ENCODE measurements around the gene ETV1.

ETV1 gene

GRCh38 chr7:14020339-14020900 lies 31.0 kb upstream of the ETV1 start:
- Histone ChIP-seq H3K56ac (ENCODE audit: low read length) (no peak overlapping the region), H3K27ac (ENCODE audit: low read depth, low read length) (no peak overlapping the region), H3K9ac (ENCODE audit: low read length) (no peak overlapping the region), H2BK120ac (ENCODE audit: low read depth, low read length) (no peak overlapping the region), H2BK15ac (replicated peaks; ENCODE audit: low read depth) (no peak overlapping the region), H3K79me1 (ENCODE audit: low read length) (no peaks in the 10 kb centered on the region), H4K5ac (ENCODE audit: low read length) (no peak overlapping the region), H3K4me1 (ENCODE audit: control insufficient read depth, low read depth, low read length) (no peaks in the 10 kb centered on the region), H2AK5ac (ENCODE audit: low read length) (no peak overlapping the region), H3K23ac (ENCODE audit: low read length) (no peak overlapping the region), H3K36me3 (ENCODE audit: control insufficient read depth, insufficient read depth, low read length) (no peaks in the 10 kb centered on the region), H3K4ac (ENCODE audit: low read depth, low read length) (no peak overlapping the region), H3K4me3 (ENCODE audit: low read length) (no peak overlapping the region), H4K8ac (ENCODE audit: low read depth, low read length) (no peak overlapping the region), H3K79me2 (ENCODE audit: control insufficient read depth, insufficient read depth, low read length) (no peaks in the 10 kb centered on the region), H3K18ac (ENCODE audit: low read length) (no peak overlapping the region), H3K27me3 (ENCODE audit: insufficient read depth, low read length, poor library complexity) (no peaks in the 10 kb centered on the region), H2BK5ac (ENCODE audit: low read length) (no peak overlapping the region), H3K4me2 (ENCODE audit: low read length) (no peak overlapping the region)
- no peak for DNase-seq
- no CpG with 5 or more reads among the region's 2 CpGs for WGBS (ENCODE audit: extremely low coverage, insufficient coverage, low lambda C conversion rate)

GRCh38 chr7:14018751-14019150 lies 29.3 kb upstream of the ETV1 start:
- Histone ChIP-seq H3K27ac (ENCODE audit: low read depth, low read length) (no peak overlapping the region), H3K4ac (ENCODE audit: low read depth, low read length) (no peak overlapping the region), H3K36me3 (ENCODE audit: control insufficient read depth, insufficient read depth, low read length) (no peaks in the 10 kb centered on the region), H3K9ac (ENCODE audit: low read length) (no peak overlapping the region), H3K4me2 (ENCODE audit: low read length) (no peak overlapping the region), H3K79me1 (ENCODE audit: low read length) (no peaks in the 10 kb centered on the region), H4K5ac (ENCODE audit: low read length) (no peak overlapping the region), H3K23ac (ENCODE audit: low read length) (no peak overlapping the region), H2BK5ac (ENCODE audit: low read length) (no peak overlapping the region), H3K56ac (ENCODE audit: low read length) (no peak overlapping the region), H3K79me2 (ENCODE audit: control insufficient read depth, insufficient read depth, low read length) (no peaks in the 10 kb centered on the region), H2BK15ac (replicated peaks; ENCODE audit: low read depth) (no peak overlapping the region), H2BK120ac (ENCODE audit: low read depth, low read length) (no peak overlapping the region), H2AK5ac (ENCODE audit: low read length) (no peak overlapping the region), H3K27me3 (ENCODE audit: insufficient read depth, low read length, poor library complexity) (no peaks in the 10 kb centered on the region), H3K4me1 (ENCODE audit: control insufficient read depth, low read depth, low read length) (no peaks in the 10 kb centered on the region), H4K8ac (ENCODE audit: low read depth, low read length) (no peak overlapping the region), H3K18ac (ENCODE audit: low read length) (no peak overlapping the region), H3K4me3 (ENCODE audit: low read length) (no peak overlapping the region)
- no peak for DNase-seq
- no CpG with 5 or more reads among the region's 5 CpGs for WGBS (ENCODE audit: extremely low coverage, insufficient coverage, low lambda C conversion rate)

DNA sequence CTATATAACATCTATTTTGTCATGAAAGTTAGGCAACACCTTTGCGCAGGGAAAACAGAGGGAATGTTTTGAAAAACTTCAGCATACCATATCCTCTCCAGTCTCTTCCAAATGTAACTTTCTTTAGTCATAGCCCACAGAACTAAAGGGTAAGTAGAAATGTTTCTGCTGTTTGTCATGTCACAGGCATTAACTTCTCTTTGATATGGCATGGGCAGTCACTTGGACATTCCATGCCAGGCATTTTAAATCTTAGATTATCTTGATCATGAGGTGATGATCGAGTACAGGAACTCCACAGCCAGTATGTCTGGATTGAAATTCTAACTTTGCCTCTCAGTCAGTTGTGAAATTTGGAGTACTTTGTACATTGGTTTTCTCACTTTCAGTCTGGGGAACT lies 27.5 kb upstream of the ETV1 start:
- Histone ChIP-seq H2BK120ac (ENCODE audit: low read depth, low read length) (no peak overlapping the region), H3K56ac (ENCODE audit: low read length) (no peak overlapping the region), H2AK5ac (ENCODE audit: low read length) (no peak overlapping the region), H3K4me2 (ENCODE audit: low read length) (no peak overlapping the region), H3K18ac (ENCODE audit: low read length) (no peak overlapping the region), H3K4me1 (ENCODE audit: control insufficient read depth, low read depth, low read length) (no peaks in the 10 kb centered on the region), H3K36me3 (ENCODE audit: control insufficient read depth, insufficient read depth, low read length) (no peaks in the 10 kb centered on the region), H2BK5ac (ENCODE audit: low read length) (no peak overlapping the region), H4K8ac (ENCODE audit: low read depth, low read length) (no peak overlapping the region), H3K27ac (ENCODE audit: low read depth, low read length) (no peak overlapping the region), H3K9ac (ENCODE audit: low read length) (no peak overlapping the region), H3K79me2 (ENCODE audit: control insufficient read depth, insufficient read depth, low read length) (no peaks in the 10 kb centered on the region), H4K5ac (ENCODE audit: low read length) (no peak overlapping the region), H3K4me3 (ENCODE audit: low read length) (no peak overlapping the region), H3K27me3 (ENCODE audit: insufficient read depth, low read length, poor library complexity) (no peaks in the 10 kb centered on the region), H3K23ac (ENCODE audit: low read length) (no peak overlapping the region), H3K79me1 (ENCODE audit: low read length) (no peaks in the 10 kb centered on the region), H2BK15ac (replicated peaks; ENCODE audit: low read depth) (no peak overlapping the region), H3K4ac (ENCODE audit: low read depth, low read length) (no peak overlapping the region)
- no peak for DNase-seq
- WGBS (ENCODE audit: extremely low coverage, insufficient coverage, low lambda C conversion rate) = no CpG with 5 or more reads among the region's 2 CpGs

GRCh38 chr7:14013898-14014297 lies 24.4 kb upstream of the ETV1 start:
- no peak overlapping the region for H2AK5ac ChIP-seq (ENCODE audit: low read length)
- H3K56ac ChIP-seq (ENCODE audit: low read length) = no peak overlapping the region
- no peaks in the 10 kb centered on the region for H3K36me3 ChIP-seq (ENCODE audit: control insufficient read depth, insufficient read depth, low read length)
- H3K9ac ChIP-seq (ENCODE audit: low read length) = no peak overlapping the region
- no peak overlapping the region for H3K23ac ChIP-seq (ENCODE audit: low read length)
- H2BK120ac ChIP-seq (ENCODE audit: low read depth, low read length) = no peak overlapping the region
- no peak overlapping the region for H2BK15ac ChIP-seq (replicated peaks; ENCODE audit: low read depth)
- WGBS (ENCODE audit: extremely low coverage, insufficient coverage, low lambda C conversion rate) = no CpG with 5 or more reads among the region's 1 CpG
- H3K4me2 ChIP-seq (ENCODE audit: low read length) = no peak overlapping the region
- H3K18ac ChIP-seq (ENCODE audit: low read length) = no peak overlapping the region
- H3K79me1 ChIP-seq (ENCODE audit: low read length) = no peaks in the 10 kb centered on the region
- DNase-seq = no peak
- no peak overlapping the region for H4K5ac ChIP-seq (ENCODE audit: low read length)
- H3K27ac ChIP-seq (ENCODE audit: low read depth, low read length) = no peak overlapping the region
- no peak overlapping the region for H2BK5ac ChIP-seq (ENCODE audit: low read length)
- no peaks in the 10 kb centered on the region for H3K27me3 ChIP-seq (ENCODE audit: insufficient read depth, low read length, poor library complexity)
- no peaks in the 10 kb centered on the region for H3K79me2 ChIP-seq (ENCODE audit: control insufficient read depth, insufficient read depth, low read length)
- H3K4ac ChIP-seq (ENCODE audit: low read depth, low read length) = no peak overlapping the region
- H3K4me3 ChIP-seq (ENCODE audit: low read length) = no peak overlapping the region
- H3K4me1 ChIP-seq (ENCODE audit: control insufficient read depth, low read depth, low read length) = no peaks in the 10 kb centered on the region
- no peak overlapping the region for H4K8ac ChIP-seq (ENCODE audit: low read depth, low read length)

DNA sequence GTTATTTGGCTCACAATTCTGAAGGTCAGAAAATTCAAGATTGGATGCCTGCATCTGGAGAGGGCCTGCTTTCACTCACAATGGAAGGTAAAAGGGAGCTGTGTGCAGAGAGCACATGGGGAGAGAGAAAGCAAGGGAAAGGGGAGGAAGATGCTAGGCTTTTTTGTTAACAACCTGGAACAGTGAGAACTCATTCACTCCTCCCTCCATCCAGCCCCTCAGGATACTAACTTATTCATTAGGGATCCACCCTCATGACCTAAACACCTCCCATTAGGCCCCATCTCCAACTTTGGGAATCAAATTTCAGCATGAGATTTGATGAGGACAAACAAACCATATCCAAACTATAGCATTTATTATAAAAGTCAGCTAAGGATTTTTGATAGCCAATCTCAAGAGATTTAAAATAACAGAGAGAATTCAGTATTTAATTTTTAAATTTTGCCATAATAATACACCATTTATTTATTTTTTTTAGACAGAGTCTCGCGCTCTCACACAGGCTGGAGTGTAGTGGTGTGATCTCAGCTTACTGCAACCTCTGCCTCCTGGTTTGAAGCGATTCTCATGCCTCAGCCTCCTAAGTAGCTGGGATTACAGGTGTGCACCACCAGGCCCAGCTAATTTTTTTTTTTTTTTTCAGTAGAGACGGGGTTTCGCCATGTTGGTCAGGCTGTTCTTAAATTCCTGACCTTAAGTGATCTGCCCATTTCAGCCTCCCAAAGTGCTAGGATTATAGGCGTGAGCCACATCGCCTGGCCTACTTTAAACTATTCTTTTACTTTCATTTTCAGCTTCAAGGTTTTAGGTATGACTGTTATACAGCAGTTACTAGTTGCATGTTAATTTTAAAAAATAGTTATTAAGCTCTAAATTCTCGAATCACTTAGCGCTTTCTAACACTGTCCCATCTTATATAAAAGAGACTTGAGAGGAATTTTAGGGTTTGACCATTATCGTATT lies 20.3 kb upstream of the ETV1 start:
- H4K8ac ChIP-seq (ENCODE audit: low read depth, low read length) = no peak overlapping the region
- no peaks in the 10 kb centered on the region for H3K4me1 ChIP-seq (ENCODE audit: control insufficient read depth, low read depth, low read length)
- no peaks in the 10 kb centered on the region for H3K36me3 ChIP-seq (ENCODE audit: control insufficient read depth, insufficient read depth, low read length)
- no peak overlapping the region for H3K4me2 ChIP-seq (ENCODE audit: low read length)
- H3K56ac ChIP-seq (ENCODE audit: low read length) = no peak overlapping the region
- H3K79me2 ChIP-seq (ENCODE audit: control insufficient read depth, insufficient read depth, low read length) = no peaks in the 10 kb centered on the region
- no peak overlapping the region for H3K4ac ChIP-seq (ENCODE audit: low read depth, low read length)
- no peak overlapping the region for H3K27ac ChIP-seq (ENCODE audit: low read depth, low read length)
- H3K18ac ChIP-seq (ENCODE audit: low read length) = no peak overlapping the region
- H3K27me3 ChIP-seq (ENCODE audit: insufficient read depth, low read length, poor library complexity) = no peaks in the 10 kb centered on the region
- no peak overlapping the region for H2BK15ac ChIP-seq (replicated peaks; ENCODE audit: low read depth)
- no peak overlapping the region for H2BK120ac ChIP-seq (ENCODE audit: low read depth, low read length)
- H3K9ac ChIP-seq (ENCODE audit: low read length) = no peak overlapping the region
- H2BK5ac ChIP-seq (ENCODE audit: low read length) = no peak overlapping the region
- H2AK5ac ChIP-seq (ENCODE audit: low read length) = no peak overlapping the region
- DNase-seq = no peak
- H4K5ac ChIP-seq (ENCODE audit: low read length) = no peak overlapping the region
- no CpG with 5 or more reads among the region's 10 CpGs for WGBS (ENCODE audit: extremely low coverage, insufficient coverage, low lambda C conversion rate)
- no peak overlapping the region for H3K4me3 ChIP-seq (ENCODE audit: low read length)
- H3K23ac ChIP-seq (ENCODE audit: low read length) = no peak overlapping the region
- no peaks in the 10 kb centered on the region for H3K79me1 ChIP-seq (ENCODE audit: low read length)

Measured in mesendoderm (in vitro differentiated cells).